ENCODE measurements around the gene MYH7.

The MYH7 gene

GRCh38 chr14:23385642-23386265, 49.7 kb downstream of the MYH7 start:
- no peak for DNase-seq

- no peak for DNase-seq
Measured at GRCh38 chr14:23385244-23385641, 50.2 kb downstream of the MYH7 start.

GRCh38 chr14:23384364-23385080, 50.9 kb downstream of the MYH7 start:
- no peak for DNase-seq

GRCh38 chr14:23382731-23383440, 52.6 kb downstream of the MYH7 start:
- no peak for DNase-seq

GRCh38 chr14:23382276-23382675, 53.2 kb downstream of the MYH7 start:
- DNase-seq: no peak

- no peak for DNase-seq
Measured at GRCh38 chr14:23381871-23382270, 53.6 kb downstream of the MYH7 start.

GRCh38 chr14:23380976-23381375, 54.5 kb downstream of the MYH7 start:
- DNase-seq: no peak

GRCh38 chr14:23380197-23380914, 55.1 kb downstream of the MYH7 start:
- DNase-seq: no peak

GRCh38 chr14:23379366-23380196, 55.9 kb downstream of the MYH7 start:
- DNase-seq: peak; percentile 76

GRCh38 chr14:23378612-23379220, 56.7 kb downstream of the MYH7 start:
- no peak for DNase-seq

- no peak for DNase-seq
Measured at GRCh38 chr14:23377573-23378563, 57.6 kb downstream of the MYH7 start.

- DNase-seq: no peak
Measured at GRCh38 chr14:23377198-23377550, 58.3 kb downstream of the MYH7 start.

GRCh38 chr14:23376482-23377197, 58.8 kb downstream of the MYH7 start, which contains the start of gene CMTM5:
TSS of gene CMTM5 (plus strand) at chr14:23377046. CDS start at chr14:23377252, 206 bp downstream.
- no peak for DNase-seq

GRCh38 chr14:23375527-23376251, 59.8 kb downstream of the MYH7 start:
- DNase-seq: no peak

GRCh38 chr14:23373041-23373440, 62.4 kb downstream of the MYH7 start:
- DNase-seq: no peak

- no peak for DNase-seq
Measured at GRCh38 chr14:23372509-23372908, 63.0 kb downstream of the MYH7 start, which contains the start of gene IL25. TSS of gene IL25 (plus strand) at chr14:23372809.

- DNase-seq: no peak
Measured at GRCh38 chr14:23371865-23372264, 63.6 kb downstream of the MYH7 start.

- no peak for DNase-seq
Measured at GRCh38 chr14:23370221-23370620, 65.2 kb downstream of the MYH7 start.

GRCh38 chr14:23366426-23366921, 69.0 kb downstream of the MYH7 start:
- DNase-seq: no peak

All from activated CD4-positive, alpha-beta T cell treated with anti-CD3 and anti-CD28 coated beads for 48 hours (primary cell).